GM12878 (cell line): ENCODE results near the gene LIF. TPM values are rescaled to one million over a fixed set of nuclear protein-coding genes. Genes with fewer than 3 reads are reported as not detected.

Source experiments
- ATAC-seq: fragments of 200-7000 bp; cut with Tn5 transposase; 3 replicates; pipeline ENCODE4 v1.9.1; 2020; ENCODE audit warnings: mild to moderate bottlenecking, moderate library complexity
- BruUV-seq: library from RNA; stranded (reverse); fragments of 400-500 nt; replicated peaks from 2 replicates; lab custom pipeline; 2021; lab: Mats Ljungman, UMichigan
- CTCF ChIA-PET: fragments of 300-600 bp; sonication (Branson Sonifier 250); formaldehyde crosslinking; extraction: SDS; loops from one replicate; lab custom pipeline; 2021; ENCODE audit warnings: inconsistent platforms; lab: Yijun Ruan, JAX
- POLR2A ChIA-PET: fragments of 350-600 bp; formaldehyde crosslinking; extraction: SDS; loops from one replicate; lab custom pipeline; 2021; ENCODE audit warnings: inconsistent platforms; lab: Charles Lee
- RAD21 ChIA-PET: fragments of 300-600 bp; sonication (Branson Sonifier 250); formaldehyde crosslinking; loops from one replicate; lab custom pipeline; 2023; ENCODE audit warnings: antibody characterized with exemption; ENCODE audit not compliant: unreplicated experiment; lab: Charles Lee
- SMC1A ChIA-PET: fragments of 300-600 bp; sonication (Branson Sonifier 250); formaldehyde crosslinking; loops from one replicate; lab custom pipeline; 2023; ENCODE audit not compliant: unreplicated experiment, uncharacterized antibody; lab: Charles Lee
- DNase-seq: peaks from one replicate; pipeline ENCODE4 v3.0.0-alpha.2; 2011; ENCODE audit warnings: low read depth, low spot score
- FAIRE-seq: peaks from 3 replicates; lab custom pipeline; 2011; peaks lifted over from hg19 to GRCh38; lab: Jason Lieb, UNC
- H2AFZ ChIP-seq: 2 replicates; pipeline ENCODE4 v1.6.0; 2011; ENCODE audit warnings: low read depth, low read length, control low read depth; ENCODE audit not compliant: control insufficient read depth
- H3K27ac ChIP-seq: 2 replicates; pipeline ENCODE4 v1.5.1; 2011; ENCODE audit warnings: control low read depth; ENCODE audit not compliant: control insufficient read depth, insufficient read depth
- H3K27me3 ChIP-seq, 2 experiments: replicated peaks in 1 of 2; 2 replicates each; pipeline versions ENCODE4 v1.6.0 to v1.6.1; 2011; ENCODE audit warnings: low read length in 1 of 2; ENCODE audit not compliant: control insufficient read depth in 2 of 2, insufficient read depth in 2 of 2
- H3K36me3 ChIP-seq, 2 experiments: 2 replicates each; pipeline ENCODE4 v1.5.1; 2011; ENCODE audit warnings: low read length in 1 of 2; ENCODE audit not compliant: control insufficient read depth in 2 of 2, insufficient read depth in 2 of 2
- H3K4me1 ChIP-seq: 2 replicates; pipeline ENCODE4 v1.6.1; 2011; ENCODE audit warnings: mild to moderate bottlenecking, low read length, moderate library complexity, mixed read lengths; ENCODE audit not compliant: control insufficient read depth, insufficient read depth
- H3K4me2 ChIP-seq: 2 replicates; pipeline ENCODE4 v1.6.0; 2011; ENCODE audit warnings: control low read depth; ENCODE audit not compliant: control insufficient read depth, insufficient read depth
- H3K4me3 ChIP-seq: fragments of 200-600 bp; sonication (generic); 2 replicates; pipeline ENCODE4 v1.5.1; 2016
- H3K79me2 ChIP-seq: 2 replicates; pipeline ENCODE4 v1.6.0; 2011; ENCODE audit warnings: low read length; ENCODE audit not compliant: control insufficient read depth, insufficient read depth
- H3K9ac ChIP-seq: 2 replicates; pipeline ENCODE4 v1.8.0; 2011; ENCODE audit warnings: low read length, control low read depth, mixed read lengths; ENCODE audit not compliant: control insufficient read depth, insufficient read depth
- H3K9me3 ChIP-seq: replicated peaks from 3 replicates; pipeline ENCODE4 v1.5.1; 2011; ENCODE audit warnings: mild to moderate bottlenecking, low read length; ENCODE audit not compliant: control insufficient read depth, insufficient read depth
- H4K20me1 ChIP-seq: 2 replicates; pipeline ENCODE4 v1.6.0; 2011; ENCODE audit not compliant: control insufficient read depth, insufficient read depth
- ATF7 ChIP-seq: fragments of 450-650 bp; IDR thresholded peaks from 2 replicates; pipeline ENCODE4 v1.6.1; 2016; ENCODE audit warnings: low read depth, mild to moderate bottlenecking
- CHD2 ChIP-seq: IDR thresholded peaks from 2 replicates; pipeline ENCODE4 v1.6.1; 2011; ENCODE audit warnings: low read depth, low read length, improper control_type of control experiment, borderline replicate concordance
- ESRRA ChIP-seq: IDR thresholded peaks from 2 replicates; pipeline ENCODE4 v1.6.1; 2012; ENCODE audit warnings: mild to moderate bottlenecking, low read length, improper control_type of control experiment
- HDGF ChIP-seq: fragments of 450-650 bp; IDR thresholded peaks from 2 replicates; pipeline ENCODE4 v1.6.1; 2016; ENCODE audit warnings: antibody characterized with exemption
- IKZF2 ChIP-seq, 2 experiments: fragments of 450-650 bp; IDR thresholded peaks; 2 replicates each; pipeline ENCODE4 v1.6.1; 2017; ENCODE audit warnings: mild to moderate bottlenecking in 2 of 2, moderate library complexity in 2 of 2
- MTA2 ChIP-seq: fragments of 450-650 bp; IDR thresholded peaks from 2 replicates; pipeline ENCODE4 v1.6.1; 2016; ENCODE audit warnings: low read depth, mild to moderate bottlenecking, moderate library complexity
- NFIC ChIP-seq: IDR thresholded peaks from 2 replicates; pipeline ENCODE4 v1.6.1; 2012; ENCODE audit warnings: low read depth, mild to moderate bottlenecking, inconsistent platforms, low read length, moderate library complexity
- RAD21 ChIP-seq: IDR thresholded peaks from 2 replicates; pipeline ENCODE4 v1.6.1; 2011; ENCODE audit warnings: mild to moderate bottlenecking, low read depth, low read length, moderate library complexity; ENCODE audit not compliant: insufficient read depth
- TARDBP ChIP-seq: IDR thresholded peaks from 2 replicates; pipeline ENCODE4 v1.6.1; 2016; ENCODE audit warnings: borderline replicate concordance
- ZNF217 ChIP-seq: fragments of 450-650 bp; IDR thresholded peaks from 2 replicates; pipeline ENCODE4 v1.6.1; 2017; ENCODE audit warnings: antibody characterized with exemption, mild to moderate bottlenecking
- ZSCAN29 ChIP-seq: fragments of 450-650 bp; IDR thresholded peaks from 2 replicates; pipeline ENCODE4 v1.6.1; 2017; ENCODE audit warnings: mild to moderate bottlenecking, moderate library complexity
- WGBS: methylation state at CpG from one replicate; pipeline ENCODE4 v1.1.6; 2016; ENCODE audit warnings: low lambda C conversion rate; ENCODE audit not compliant: insufficient replicate concordance, insufficient coverage; ENCODE audit errors: missing lambda C conversion rate; 5-methylcytosine and 5-hydroxymethylcytosine counted together
- in situ Hi-C: fragments of 300-500 bp; cut with MboI; formaldehyde crosslinking; loops from 9 replicates; pipeline ENCODE4 v1.14.3; 2018; ENCODE audit warnings: mixed read lengths
- intact Hi-C: fragments of 100-400 bp; cut with micrococcal nuclease; formaldehyde crosslinking; loops from one replicate; pipeline ENCODE4 v1.14.2; 2022; ENCODE audit not compliant: unreplicated experiment
- polyA plus RNA-seq, 11 experiments: library from polyadenylated mRNA; depleted of rRNA in 4 of 11; unstranded in 6 of 11; stranded (reverse) in 5 of 11; fragments of >200 nt; fragmentation: Nextera tagmentation in 4 of 11; fragmentation: Illumina TruSeq in 1 of 11; extraction: Ambion mirVana in 4 of 11; extraction: Trizol in 1 of 11; gene quantifications; 1 replicate in 1 of 11; 2 replicates in 10 of 11; pipeline versions ENCODE4 v1.2.1 to v1.2.3, GENCODE V29; 2011 to 2016; ENCODE audit warnings: inconsistent platforms in 2 of 11, missing spikeins in 2 of 11, low read depth in 1 of 11
- total RNA-seq, 4 experiments: library from RNA; depleted of rRNA in 3 of 4; stranded (reverse); fragments of >200 nt in 3 of 4; fragmentation: Illumina TruSeq in 1 of 4; extraction: Trizol in 1 of 4; gene quantifications; 2 replicates each; pipeline versions ENCODE4 v1.2.1 to v1.2.3, GENCODE V29; 2013 to 2021
- TF ChIP-seq, protein P1 (sequence below): fragments of 450-650 bp; IDR thresholded peaks from 2 replicates; pipeline ENCODE4 v1.6.1; 2018; ENCODE audit warnings: borderline replicate concordance, mild to moderate bottlenecking; ENCODE audit not compliant: partially characterized antibody
- TF ChIP-seq, protein P2 (sequence below): fragments of 450-650 bp; IDR thresholded peaks from 2 replicates; pipeline ENCODE4 v1.6.1; 2017; ENCODE audit warnings: mild to moderate bottlenecking

Gene LIF
- total and polyA plus RNA-seq, 10 of the 15 experiments (the other 5 are each of a cell fraction or from before 2014, with no cell fraction given) = 0.05 to 3.4 (median 0.97) TPM

DNA sequence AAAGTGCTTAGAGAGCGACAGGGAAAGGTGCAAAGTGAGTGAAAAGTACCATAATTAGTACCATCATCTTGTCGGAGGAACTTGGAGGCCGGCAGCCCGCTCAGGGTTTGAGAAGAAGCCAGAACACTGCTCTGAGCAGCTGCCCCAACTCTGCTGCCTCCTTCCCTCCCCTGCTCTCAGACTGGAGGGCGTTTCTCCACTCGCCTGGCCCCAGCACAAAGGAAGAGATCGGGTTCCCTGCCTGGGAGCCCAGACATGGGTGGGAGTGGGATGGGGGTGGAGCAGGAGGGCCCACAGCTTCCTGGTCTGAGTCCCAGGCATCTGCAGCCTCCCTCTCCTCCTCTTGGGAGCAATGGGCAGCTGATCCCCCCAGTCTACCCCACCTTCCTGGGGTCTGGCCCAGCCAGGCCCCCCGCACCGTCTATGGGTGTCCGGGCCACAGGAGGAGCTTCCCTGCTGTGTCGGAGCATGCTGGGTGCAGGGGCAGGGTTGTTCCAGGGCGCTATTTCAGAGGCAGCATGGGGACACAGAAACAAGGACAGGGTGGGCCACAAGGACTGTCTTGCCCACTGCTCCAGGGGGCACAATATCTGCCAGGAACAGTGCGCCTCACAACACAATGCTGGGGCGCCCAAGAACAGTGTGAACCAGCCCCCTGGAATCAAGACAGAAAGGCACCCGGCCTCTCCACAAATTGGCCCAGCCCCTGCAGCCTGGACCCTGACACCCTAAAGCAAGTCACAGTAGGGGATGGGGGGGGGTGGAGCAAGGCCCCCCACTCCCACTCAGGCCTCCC lies 4.8 kb downstream of the LIF start:
- RAD21 ChIA-PET = interaction anchor here (0.8 kb wide), 1 partner anchor 134 kb away, joined by 3 read pairs; no protein-coding TSS in a partner anchor
- H3K27me3 ChIP-seq = peaks cover 2 to 3% of the 10 kb centered on the region in 2 experiments; a peak in 2 of 4 replicates
- intact Hi-C loops = no loop called here
- ATAC-seq = no peak
- CTCF ChIA-PET = interaction anchor here (1.1 kb wide), 1 partner anchor 21 kb away, joined by 3 read pairs; no protein-coding TSS in a partner anchor
- no TSS peak for BruUV-seq
- no peaks in the 10 kb centered on the region for H4K20me1 ChIP-seq
- no peak overlapping the region for H2AFZ ChIP-seq
- no peaks in the 10 kb centered on the region for H3K9me3 ChIP-seq
- in situ Hi-C loops = no loop called here
- no peak for TF ChIP-seq ZSCAN29
- TF ChIP-seq, protein P1, sequence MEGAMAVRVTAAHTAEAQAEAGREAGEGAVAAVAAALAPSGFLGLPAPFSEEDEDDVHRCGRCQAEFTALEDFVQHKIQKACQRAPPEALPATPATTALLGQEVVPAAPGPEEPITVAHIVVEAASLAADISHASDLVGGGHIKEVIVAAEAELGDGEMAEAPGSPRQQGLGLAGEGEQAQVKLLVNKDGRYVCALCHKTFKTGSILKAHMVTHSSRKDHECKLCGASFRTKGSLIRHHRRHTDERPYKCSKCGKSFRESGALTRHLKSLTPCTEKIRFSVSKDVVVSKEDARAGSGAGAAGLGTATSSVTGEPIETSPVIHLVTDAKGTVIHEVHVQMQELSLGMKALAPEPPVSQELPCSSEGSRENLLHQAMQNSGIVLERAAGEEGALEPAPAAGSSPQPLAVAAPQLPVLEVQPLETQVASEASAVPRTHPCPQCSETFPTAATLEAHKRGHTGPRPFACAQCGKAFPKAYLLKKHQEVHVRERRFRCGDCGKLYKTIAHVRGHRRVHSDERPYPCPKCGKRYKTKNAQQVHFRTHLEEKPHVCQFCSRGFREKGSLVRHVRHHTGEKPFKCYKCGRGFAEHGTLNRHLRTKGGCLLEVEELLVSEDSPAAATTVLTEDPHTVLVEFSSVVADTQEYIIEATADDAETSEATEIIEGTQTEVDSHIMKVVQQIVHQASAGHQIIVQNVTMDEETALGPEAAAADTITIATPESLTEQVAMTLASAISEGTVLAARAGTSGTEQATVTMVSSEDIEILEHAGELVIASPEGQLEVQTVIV = no peak
- TF ChIP-seq HDGF = no peak
- TF ChIP-seq MTA2 = no peak
- no peak for TF ChIP-seq ZNF217
- no peak for TF ChIP-seq RAD21
- no peak for TF ChIP-seq ESRRA
- TF ChIP-seq NFIC = no peak
- no peak for TF ChIP-seq IKZF2 (IDR thresholded peaks at IDR 0.05)
- no peak for TF ChIP-seq ATF7
- TF ChIP-seq TARDBP = no peak
- TF ChIP-seq CHD2 = no peak
- TF ChIP-seq, protein P2, sequence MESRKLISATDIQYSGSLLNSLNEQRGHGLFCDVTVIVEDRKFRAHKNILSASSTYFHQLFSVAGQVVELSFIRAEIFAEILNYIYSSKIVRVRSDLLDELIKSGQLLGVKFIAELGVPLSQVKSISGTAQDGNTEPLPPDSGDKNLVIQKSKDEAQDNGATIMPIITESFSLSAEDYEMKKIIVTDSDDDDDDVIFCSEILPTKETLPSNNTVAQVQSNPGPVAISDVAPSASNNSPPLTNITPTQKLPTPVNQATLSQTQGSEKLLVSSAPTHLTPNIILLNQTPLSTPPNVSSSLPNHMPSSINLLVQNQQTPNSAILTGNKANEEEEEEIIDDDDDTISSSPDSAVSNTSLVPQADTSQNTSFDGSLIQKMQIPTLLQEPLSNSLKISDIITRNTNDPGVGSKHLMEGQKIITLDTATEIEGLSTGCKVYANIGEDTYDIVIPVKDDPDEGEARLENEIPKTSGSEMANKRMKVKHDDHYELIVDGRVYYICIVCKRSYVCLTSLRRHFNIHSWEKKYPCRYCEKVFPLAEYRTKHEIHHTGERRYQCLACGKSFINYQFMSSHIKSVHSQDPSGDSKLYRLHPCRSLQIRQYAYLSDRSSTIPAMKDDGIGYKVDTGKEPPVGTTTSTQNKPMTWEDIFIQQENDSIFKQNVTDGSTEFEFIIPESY = no peak
- 62% methylated on average over 15 of the region's 15 CpGs for WGBS
- H3K4me2 ChIP-seq = no peak overlapping the region
- no peaks in the 10 kb centered on the region for H3K79me2 ChIP-seq
- no peaks in the 10 kb centered on the region for H3K4me1 ChIP-seq
- no peak for DNase-seq
- no peak for FAIRE-seq
- no peak overlapping the region for H3K4me3 ChIP-seq
- no peak overlapping the region for H3K27ac ChIP-seq
- SMC1A ChIA-PET = no interaction called here
- POLR2A ChIA-PET = no interaction called here
- no peak overlapping the region for H3K9ac ChIP-seq
- H3K36me3 ChIP-seq = no peaks in the 10 kb centered on the region
